Left lung (tissue), 10 donors: ENCODE data around the gene SYNM. TPM values are rescaled to one million over a fixed set of nuclear protein-coding genes. Genes with fewer than 3 reads are reported as not detected.

Source experiments
- ATAC-seq: fragments of 200-7000 bp; cut with Tn5 transposase; one replicate; pipeline ENCODE4 v1.9.1; 2020; ENCODE audit warnings: moderate library complexity
- DNase-seq, 4 donors: peaks; one replicate each; pipeline ENCODE4 v3.0.0-alpha.2; 2013 to 2020
- H3K27ac ChIP-seq, 2 donors: fragments of 200-600 bp; sonication (generic) in 1 of 2; one replicate each; pipeline versions ENCODE4 v1.5.0 to v1.8.0; 2020 to 2021
- H3K27me3 ChIP-seq, 2 donors: fragments of 200-600 bp; sonication (generic) in 1 of 2; one replicate each; pipeline versions ENCODE4 v1.5.0 to v1.8.0; 2020 to 2021
- H3K36me3 ChIP-seq, 2 donors: fragments of 200-600 bp; sonication (generic) in 1 of 2; one replicate each; pipeline versions ENCODE4 v1.5.0 to v1.8.0; 2020 to 2021
- H3K4me1 ChIP-seq, 2 donors: fragments of 200-600 bp; one replicate each; pipeline ENCODE4 v1.8.0; 2021
- H3K4me3 ChIP-seq, 2 donors: fragments of 200-600 bp; sonication (generic) in 1 of 2; one replicate each; pipeline versions ENCODE4 v1.5.0 to v1.8.0; 2020 to 2021; ENCODE audit warnings: mild to moderate bottlenecking in 1 of 2
- H3K9me3 ChIP-seq, 2 donors: fragments of 200-600 bp; sonication (generic) in 1 of 2; one replicate each; pipeline versions ENCODE4 v1.5.0 to v1.8.0; 2020 to 2021
- intact Hi-C, 2 donors: fragments of 100-400 bp; cut with DNase I; formaldehyde crosslinking; loops; one replicate each; pipeline versions ENCODE4 v1.11.2 to v1.14.2; 2022
- polyA plus RNA-seq, 6 donors: library from polyadenylated mRNA; unstranded; fragments of 120-200 nt; gene quantifications; one replicate each; pipeline ENCODE4 v1.2.1, GENCODE V29; 2013; ENCODE audit not compliant: insufficient read length in 6 of 6
- total RNA-seq, 2 donors: library from RNA; stranded (reverse); fragmentation: NEBNext Ultra II Directional; extraction: Animal tissue kit (Norgen Biotek cat#: 25700); gene quantifications; one replicate each; pipeline ENCODE4 v1.2.1, GENCODE V29; 2021
- TF ChIP-seq, protein P1 (sequence below), 2 donors: fragments of 200-600 bp; sonication (generic) in 1 of 2; IDR thresholded peaks; one replicate each; pipeline versions ENCODE4 v1.5.0 to v1.8.0; 2021; ENCODE audit warnings: antibody characterized with exemption in 2 of 2
- donor health status: DM: no; HTN: yes; CAD: no.
- donor health status: DM: no; HTN: no; CAD: no.

SYNM gene
- total and polyA plus RNA-seq, 8 donors: 5.6 to 17.6 (median 7.1) TPM

DNA sequence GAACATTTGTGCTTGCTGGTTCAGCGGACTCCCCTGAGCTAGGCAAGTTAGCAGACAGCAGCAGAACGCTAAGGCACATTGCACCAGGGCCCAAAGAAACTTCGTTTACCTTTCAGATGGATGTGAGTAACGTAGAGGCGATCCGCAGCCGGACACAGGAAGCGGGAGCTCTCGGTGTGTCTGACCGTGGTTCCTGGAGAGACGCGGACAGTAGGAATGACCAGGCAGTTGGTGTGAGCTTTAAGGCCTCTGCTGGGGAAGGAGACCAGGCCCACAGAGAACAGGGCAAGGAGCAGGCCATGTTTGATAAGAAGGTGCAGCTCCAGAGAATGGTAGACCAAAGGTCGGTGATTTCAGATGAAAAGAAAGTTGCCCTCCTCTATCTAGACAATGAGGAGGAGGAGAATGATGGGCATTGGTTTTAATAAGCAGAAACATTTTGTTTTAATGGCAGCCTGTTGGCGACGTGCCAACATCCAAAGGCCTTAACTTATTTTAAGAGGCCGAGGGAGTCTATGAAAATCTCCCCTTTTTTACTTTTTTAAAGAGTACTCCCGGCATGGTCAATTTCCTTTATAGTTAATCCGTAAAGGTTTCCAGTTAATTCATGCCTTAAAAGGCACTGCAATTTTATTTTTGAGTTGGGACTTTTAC is 27.9 kb downstream of the SYNM start:
- Histone ChIP-seq H3K9me3 (no peaks in the 10 kb centered on the region), H3K27me3 (no peaks in the 10 kb centered on the region), H3K36me3 (no peaks in the 10 kb centered on the region), H3K27ac (no peak overlapping the region), H3K4me3 (no peak overlapping the region), H3K4me1 (no peaks in the 10 kb centered on the region)
- intact Hi-C loops: no loop called here
- DNase-seq (no peak), ATAC-seq (no peak)
- TF ChIP-seq, protein P1, sequence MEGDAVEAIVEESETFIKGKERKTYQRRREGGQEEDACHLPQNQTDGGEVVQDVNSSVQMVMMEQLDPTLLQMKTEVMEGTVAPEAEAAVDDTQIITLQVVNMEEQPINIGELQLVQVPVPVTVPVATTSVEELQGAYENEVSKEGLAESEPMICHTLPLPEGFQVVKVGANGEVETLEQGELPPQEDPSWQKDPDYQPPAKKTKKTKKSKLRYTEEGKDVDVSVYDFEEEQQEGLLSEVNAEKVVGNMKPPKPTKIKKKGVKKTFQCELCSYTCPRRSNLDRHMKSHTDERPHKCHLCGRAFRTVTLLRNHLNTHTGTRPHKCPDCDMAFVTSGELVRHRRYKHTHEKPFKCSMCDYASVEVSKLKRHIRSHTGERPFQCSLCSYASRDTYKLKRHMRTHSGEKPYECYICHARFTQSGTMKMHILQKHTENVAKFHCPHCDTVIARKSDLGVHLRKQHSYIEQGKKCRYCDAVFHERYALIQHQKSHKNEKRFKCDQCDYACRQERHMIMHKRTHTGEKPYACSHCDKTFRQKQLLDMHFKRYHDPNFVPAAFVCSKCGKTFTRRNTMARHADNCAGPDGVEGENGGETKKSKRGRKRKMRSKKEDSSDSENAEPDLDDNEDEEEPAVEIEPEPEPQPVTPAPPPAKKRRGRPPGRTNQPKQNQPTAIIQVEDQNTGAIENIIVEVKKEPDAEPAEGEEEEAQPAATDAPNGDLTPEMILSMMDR (IDR thresholded peaks at IDR 0.05): no peak

DNA sequence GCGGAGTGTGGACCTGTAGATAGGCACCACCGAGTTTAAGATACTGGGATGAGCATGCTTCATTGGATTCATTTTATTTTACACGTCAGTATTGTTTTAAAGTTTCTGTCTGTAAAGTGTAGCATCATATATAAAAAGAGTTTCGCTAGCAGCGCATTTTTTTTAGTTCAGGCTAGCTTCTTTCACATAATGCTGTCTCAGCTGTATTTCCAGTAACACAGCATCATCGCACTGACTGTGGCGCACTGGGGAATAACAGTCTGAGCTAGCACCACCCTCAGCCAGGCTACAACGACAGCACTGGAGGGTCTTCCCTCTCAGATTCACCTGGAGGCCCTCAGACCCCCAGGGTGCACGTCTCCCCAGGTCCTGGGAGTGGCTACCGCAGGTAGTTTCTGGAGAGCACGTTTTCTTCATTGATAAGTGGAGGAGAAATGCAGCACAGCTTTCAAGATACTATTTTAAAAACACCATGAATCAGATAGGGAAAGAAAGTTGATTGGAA is 29.5 kb downstream of the SYNM start:
- no peaks in the 10 kb centered on the region for H3K36me3 ChIP-seq
- H3K4me3 ChIP-seq: no peak overlapping the region
- H3K9me3 ChIP-seq: no peaks in the 10 kb centered on the region
- H3K27me3 ChIP-seq: no peaks in the 10 kb centered on the region
- no peak for DNase-seq
- H3K4me1 ChIP-seq: no peaks in the 10 kb centered on the region
- no peak for ATAC-seq
- H3K27ac ChIP-seq: no peak overlapping the region
- TF ChIP-seq, protein P1 (IDR thresholded peaks at IDR 0.05): no peak
- intact Hi-C loops: no loop called here

DNA sequence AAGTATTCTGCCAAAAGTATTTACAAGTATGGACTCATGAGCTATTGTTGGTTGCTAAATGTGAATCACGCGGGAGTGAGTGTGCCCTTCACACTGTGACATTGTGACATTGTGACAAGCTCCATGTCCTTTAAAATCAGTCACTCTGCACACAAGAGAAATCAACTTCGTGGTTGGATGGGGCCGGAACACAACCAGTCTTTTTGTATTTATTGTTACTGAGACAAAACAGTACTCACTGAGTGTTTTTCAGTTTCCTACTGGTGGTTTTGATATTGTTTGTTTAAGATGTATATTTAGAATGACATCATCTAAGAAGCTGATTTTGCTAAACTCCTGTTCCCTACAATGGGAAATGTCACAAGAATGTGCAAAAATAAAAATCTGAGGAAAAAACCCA is 30.3 kb downstream of the SYNM start:
- no peaks in the 10 kb centered on the region for H3K27me3 ChIP-seq
- no peak overlapping the region for H3K27ac ChIP-seq
- TF ChIP-seq, protein P1 (IDR thresholded peaks at IDR 0.05): no peak
- intact Hi-C loops: no loop called here
- no peak for ATAC-seq
- no peak for DNase-seq
- no peaks in the 10 kb centered on the region for H3K36me3 ChIP-seq
- H3K9me3 ChIP-seq: no peaks in the 10 kb centered on the region
- H3K4me1 ChIP-seq: no peaks in the 10 kb centered on the region
- no peak overlapping the region for H3K4me3 ChIP-seq

DNA sequence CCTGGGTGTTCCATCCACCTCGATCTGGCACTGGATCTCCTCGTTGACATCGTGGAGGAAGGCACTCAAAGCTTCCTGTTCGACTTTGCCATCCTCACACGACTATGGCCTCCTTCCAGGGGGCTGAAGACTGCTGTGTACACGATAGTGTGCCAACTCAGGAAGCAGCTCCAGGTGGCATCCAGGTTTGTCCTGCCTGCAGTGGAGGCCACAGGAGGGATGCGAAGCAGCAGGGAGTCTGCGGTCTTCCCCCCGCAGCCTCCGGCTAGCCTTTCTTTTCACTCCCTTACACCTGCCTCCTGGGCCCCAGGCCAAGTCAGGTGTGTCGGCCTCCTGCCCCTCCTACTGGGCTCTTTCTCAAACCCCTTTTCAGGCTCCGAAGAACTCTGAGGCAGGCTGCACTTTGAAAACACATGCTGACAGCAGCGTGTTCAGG is 32.2 kb downstream of the SYNM start:
- H3K27me3 ChIP-seq: no peaks in the 10 kb centered on the region
- DNase-seq (no peak), ATAC-seq (no peak)
- intact Hi-C loops: no loop called here
- TF ChIP-seq, protein P1 (IDR thresholded peaks at IDR 0.05): no peak
- no peaks in the 10 kb centered on the region for H3K9me3 ChIP-seq
- H3K27ac ChIP-seq: no peak overlapping the region
- no peak overlapping the region for H3K4me3 ChIP-seq
- H3K4me1 ChIP-seq: no peaks in the 10 kb centered on the region
- no peaks in the 10 kb centered on the region for H3K36me3 ChIP-seq

DNA sequence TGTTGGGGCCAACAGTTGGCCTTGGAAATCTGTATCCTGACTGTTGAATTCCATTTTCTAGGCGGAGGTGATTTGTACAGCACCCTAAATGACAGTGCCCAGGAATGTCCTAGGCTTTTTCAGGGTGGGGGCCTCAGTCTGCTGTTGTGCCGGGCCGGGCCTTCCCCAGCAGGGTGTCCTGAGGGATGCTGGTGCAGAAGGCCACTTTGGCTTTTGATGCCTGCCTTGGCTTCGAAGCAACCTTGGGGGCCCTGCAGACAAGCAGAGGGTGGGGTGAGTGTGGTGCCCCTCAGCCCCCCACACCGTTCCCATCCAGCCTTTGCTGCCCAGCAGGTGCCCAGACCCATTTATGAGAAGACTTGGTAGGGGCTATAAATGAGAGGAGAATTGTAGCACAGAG is 33.0 kb downstream of the SYNM start:
- intact Hi-C loops: no loop called here
- TF ChIP-seq, protein P1 (IDR thresholded peaks at IDR 0.05): no peak

More for the DNA sequence above, 33.0 kb downstream of the SYNM start:
- Histone ChIP-seq H3K9me3 (no peaks in the 10 kb centered on the region), H3K36me3 (no peaks in the 10 kb centered on the region), H3K27me3 (no peaks in the 10 kb centered on the region), H3K4me1 (no peaks in the 10 kb centered on the region), H3K27ac (no peak overlapping the region), H3K4me3 (no peak overlapping the region)
- no peak for ATAC-seq
- DNase-seq: no peak
